ENCODE measurements around the gene FHIP1B. TPM values are rescaled to one million over a fixed set of nuclear protein-coding genes. Genes with fewer than 3 reads are reported as not detected.
"Not testable (repeated sequence)": the region's sequence is repeated elsewhere in the genome, so short reads cannot be mapped to it uniquely, and the experiment has no call there.

The FHIP1B gene
- polyA plus RNA-seq (2013), result 56.3 and 62.9 TPM in 2 replicates

GRCh38 chr11:6234387-6235107 is at the start of gene FHIP1B:
Gene FHIP1B (minus strand): TSS chr11:6234636. CDS start chr11:6224516, 10,120 bp downstream.
- no peak within 1 kb of the TSS for H2BK5ac ChIP-seq (ENCODE audit: low read depth, low read length, poor library complexity)
- H2AFZ ChIP-seq (ENCODE audit: insufficient read depth, low read length, poor library complexity), result peak within 1 kb of the TSS; percentile 67
- peak within 1 kb of the TSS; percentile 36 for H3K18ac ChIP-seq (ENCODE audit: low read length)
- peak within 1 kb of the TSS; percentile 90 for H3K4me2 ChIP-seq (ENCODE audit: low read length)
- no peak within 1 kb of the TSS for H2BK12ac ChIP-seq (ENCODE audit: low read length)
- peak; percentile 100 for DNase-seq
- H3K4ac ChIP-seq (ENCODE audit: low read depth, low read length), result peak within 1 kb of the TSS; percentile 71
- peaks cover 7% of the 10 kb centered on the region for H3K79me1 ChIP-seq (ENCODE audit: low read length)
- peak within 1 kb of the TSS; percentile 18 for H3K27ac ChIP-seq (ENCODE audit: low read depth, low read length)
- no CpG with 5 or more reads among the region's 62 CpGs for WGBS (ENCODE audit: extremely low coverage, insufficient coverage, insufficient read length)
- H3K4me1 ChIP-seq (ENCODE audit: control insufficient read depth in 1 of 2, insufficient read depth in 2 of 2, low read length in 2 of 2), result peaks cover 6 to 8% of the 10 kb centered on the region in 2 experiments
- no peaks in the 10 kb centered on the region for H3K27me3 ChIP-seq (ENCODE audit: insufficient read depth, low read length)
- H3K36me3 ChIP-seq (ENCODE audit: control insufficient read depth in 1 of 2, insufficient read depth in 2 of 2, low read length in 2 of 2), result no peaks in the 10 kb centered on the region
- H3K79me2 ChIP-seq (ENCODE audit: control insufficient read depth, insufficient read depth, low read length, poor library complexity), result peaks cover 5% of the 10 kb centered on the region
- H4K12ac ChIP-seq (ENCODE audit: low read depth, low read length), result peak within 1 kb of the TSS; percentile 68
- H2BK120ac ChIP-seq (ENCODE audit: insufficient read depth, low read length, poor library complexity), result peak within 1 kb of the TSS; percentile 18
- H4K8ac ChIP-seq (ENCODE audit: low read depth, low read length), result peak within 1 kb of the TSS; percentile 82
- no peak within 1 kb of the TSS for H2AK5ac ChIP-seq (ENCODE audit: low read length)
- H3K23ac ChIP-seq (ENCODE audit: low read length), result no peak within 1 kb of the TSS
- peak within 1 kb of the TSS; percentile 86 for H3K9ac ChIP-seq (ENCODE audit: low read length)
- H3K9me3 ChIP-seq (ENCODE audit: insufficient read depth, low read depth, low read length), result no peaks in the 10 kb centered on the region
- peak within 1 kb of the TSS; percentile 91 for H3K4me3 ChIP-seq (ENCODE audit: low read depth, low read length)
- H3K14ac ChIP-seq (ENCODE audit: low read length), result peak within 1 kb of the TSS; percentile 54
- H4K91ac ChIP-seq (ENCODE audit: low read depth, low read length), result peak within 1 kb of the TSS; percentile 33

GRCh38 chr11:6283453-6284023 is 49.1 kb upstream of the FHIP1B start:
- Histone ChIP-seq H2AFZ (ENCODE audit: insufficient read depth, low read length, poor library complexity) (no peak overlapping the region), H3K36me3 (ENCODE audit: control insufficient read depth in 1 of 2, insufficient read depth in 2 of 2, low read length in 2 of 2) (no peaks in the 10 kb centered on the region), H3K79me1 (ENCODE audit: low read length) (peaks cover 9% of the 10 kb centered on the region), H3K9me3 (ENCODE audit: insufficient read depth, low read depth, low read length) (no peaks in the 10 kb centered on the region), H2BK5ac (ENCODE audit: low read depth, low read length, poor library complexity) (no peak overlapping the region), H3K23ac (ENCODE audit: low read length) (no peak overlapping the region), H3K4me1 (ENCODE audit: control insufficient read depth in 1 of 2, insufficient read depth in 2 of 2, low read length in 2 of 2) (peaks cover 10 to 11% of the 10 kb centered on the region in 2 experiments), H3K4me2 (ENCODE audit: low read length) (no peak overlapping the region), H2BK120ac (ENCODE audit: insufficient read depth, low read length, poor library complexity) (peak overlapping the region; percentile 69), H4K8ac (ENCODE audit: low read depth, low read length) (no peak overlapping the region), H3K4ac (ENCODE audit: low read depth, low read length) (no peak overlapping the region), H3K4me3 (ENCODE audit: low read depth, low read length) (no peak overlapping the region), H3K27ac (ENCODE audit: low read depth, low read length) (no peak overlapping the region), H2AK5ac (ENCODE audit: low read length) (peak overlapping the region; percentile 84), H3K18ac (ENCODE audit: low read length) (no peak overlapping the region), H3K14ac (ENCODE audit: low read length) (no peak overlapping the region), H3K79me2 (ENCODE audit: control insufficient read depth, insufficient read depth, low read length, poor library complexity) (peaks cover 1% of the 10 kb centered on the region), H2BK12ac (ENCODE audit: low read length) (peak overlapping the region; percentile 91), H3K27me3 (ENCODE audit: insufficient read depth, low read length) (no peaks in the 10 kb centered on the region), H3K9ac (ENCODE audit: low read length) (no peak overlapping the region), H4K12ac (ENCODE audit: low read depth, low read length) (no peak overlapping the region), H4K91ac (ENCODE audit: low read depth, low read length) (peak overlapping the region; percentile 68)
- no CpG with 5 or more reads among the region's 4 CpGs for WGBS (ENCODE audit: extremely low coverage, insufficient coverage, insufficient read length)
- DNase-seq, result peak in 1 of 2 donors; percentile 7

- not testable (repeated sequence) for H3K27me3 ChIP-seq (ENCODE audit: insufficient read depth, low read length); H3K4me1 ChIP-seq (ENCODE audit: control insufficient read depth in 1 of 2, insufficient read depth in 2 of 2, low read length in 2 of 2); H3K14ac ChIP-seq (ENCODE audit: low read length); H3K79me1 ChIP-seq (ENCODE audit: low read length); H2BK120ac ChIP-seq (ENCODE audit: insufficient read depth, low read length, poor library complexity); H3K36me3 ChIP-seq (ENCODE audit: control insufficient read depth in 1 of 2, insufficient read depth in 2 of 2, low read length in 2 of 2); H3K9me3 ChIP-seq (ENCODE audit: insufficient read depth, low read depth, low read length); H2AFZ ChIP-seq (ENCODE audit: insufficient read depth, low read length, poor library complexity); H3K4me2 ChIP-seq (ENCODE audit: low read length); H3K27ac ChIP-seq (ENCODE audit: low read depth, low read length); H3K79me2 ChIP-seq (ENCODE audit: control insufficient read depth, insufficient read depth, low read length, poor library complexity); H3K4ac ChIP-seq (ENCODE audit: low read depth, low read length); H3K18ac ChIP-seq (ENCODE audit: low read length); DNase-seq; H3K9ac ChIP-seq (ENCODE audit: low read length); H3K23ac ChIP-seq (ENCODE audit: low read length); H4K91ac ChIP-seq (ENCODE audit: low read depth, low read length); H3K4me3 ChIP-seq (ENCODE audit: low read depth, low read length); H4K8ac ChIP-seq (ENCODE audit: low read depth, low read length); H2AK5ac ChIP-seq (ENCODE audit: low read length); H2BK5ac ChIP-seq (ENCODE audit: low read depth, low read length, poor library complexity); H4K12ac ChIP-seq (ENCODE audit: low read depth, low read length)
- no CpG with 5 or more reads among the region's 7 CpGs for WGBS (ENCODE audit: extremely low coverage, insufficient coverage, insufficient read length)
- peak overlapping the region; percentile 3 for H2BK12ac ChIP-seq (ENCODE audit: low read length)
Observed at GRCh38 chr11:6280809-6281208, 46.4 kb upstream of the FHIP1B start.

- H2AK5ac ChIP-seq (ENCODE audit: low read length), result no peak overlapping the region
- H4K12ac ChIP-seq (ENCODE audit: low read depth, low read length), result no peak overlapping the region
- H3K79me1 ChIP-seq (ENCODE audit: low read length), result no peaks in the 10 kb centered on the region
- DNase-seq, result no peak
- H4K8ac ChIP-seq (ENCODE audit: low read depth, low read length), result no peak overlapping the region
- H3K9ac ChIP-seq (ENCODE audit: low read length), result no peak overlapping the region
- H3K9me3 ChIP-seq (ENCODE audit: insufficient read depth, low read depth, low read length), result no peaks in the 10 kb centered on the region
- no peak overlapping the region for H3K23ac ChIP-seq (ENCODE audit: low read length)
- no peak overlapping the region for H2AFZ ChIP-seq (ENCODE audit: insufficient read depth, low read length, poor library complexity)
- no peaks in the 10 kb centered on the region for H3K79me2 ChIP-seq (ENCODE audit: control insufficient read depth, insufficient read depth, low read length, poor library complexity)
- H4K91ac ChIP-seq (ENCODE audit: low read depth, low read length), result no peak overlapping the region
- no peak overlapping the region for H2BK120ac ChIP-seq (ENCODE audit: insufficient read depth, low read length, poor library complexity)
- no peaks in the 10 kb centered on the region for H3K27me3 ChIP-seq (ENCODE audit: insufficient read depth, low read length)
- WGBS (ENCODE audit: extremely low coverage, insufficient coverage, insufficient read length), result no CpG with 5 or more reads among the region's 4 CpGs
- no peak overlapping the region for H2BK5ac ChIP-seq (ENCODE audit: low read depth, low read length, poor library complexity)
- H3K27ac ChIP-seq (ENCODE audit: low read depth, low read length), result no peak overlapping the region
- no peak overlapping the region for H3K18ac ChIP-seq (ENCODE audit: low read length)
- H3K4ac ChIP-seq (ENCODE audit: low read depth, low read length), result no peak overlapping the region
- H2BK12ac ChIP-seq (ENCODE audit: low read length), result no peak overlapping the region
- peaks cover 9 to 13% of the 10 kb centered on the region in 2 experiments for H3K36me3 ChIP-seq (ENCODE audit: control insufficient read depth in 1 of 2, insufficient read depth in 2 of 2, low read length in 2 of 2)
- no peak overlapping the region for H3K14ac ChIP-seq (ENCODE audit: low read length)
- H3K4me3 ChIP-seq (ENCODE audit: low read depth, low read length), result no peak overlapping the region
- H3K4me1 ChIP-seq (ENCODE audit: control insufficient read depth in 1 of 2, insufficient read depth in 2 of 2, low read length in 2 of 2), result no peaks in the 10 kb centered on the region
- no peak overlapping the region for H3K4me2 ChIP-seq (ENCODE audit: low read length)
Observed at GRCh38 chr11:6273188-6273587, 38.8 kb upstream of the FHIP1B start.

Measured in trophoblast cell (in vitro differentiated cells and primary cell).